GM19463 (cell line): ENCODE data around the gene SNX27.
"Not testable (repeated sequence)": the region's sequence is repeated elsewhere in the genome, so short reads cannot be mapped to it uniquely, and the experiment has no call there.

Source experiments
- ATAC-seq: cut with Tn5 transposase; IDR thresholded peaks from one replicate; pipeline ENCODE4 v1.9.1; 2021; ENCODE audit warnings: mild to moderate bottlenecking, moderate library complexity; ENCODE audit not compliant: unreplicated experiment

The SNX27 gene

GRCh38 chr1:151718666-151719065 is 106.8 kb downstream of the SNX27 start:
- no peak for ATAC-seq

GRCh38 chr1:151720125-151720524 is 108.3 kb downstream of the SNX27 start:
- ATAC-seq = no peak

GRCh38 chr1:151720554-151720953 is 108.7 kb downstream of the SNX27 start:
- no peak for ATAC-seq

GRCh38 chr1:151720974-151721787 is 109.3 kb downstream of the SNX27 start, which contains the start of gene RIIAD1:
Gene RIIAD1, plus strand, starts transcription at chr1:151721522. Its CDS starts 15 bp downstream, at chr1:151721537.
- no peak for ATAC-seq

- no peak for ATAC-seq
Observed at GRCh38 chr1:151721788-151722510, 110.1 kb downstream of the SNX27 start.

- no peak for ATAC-seq
Observed at GRCh38 chr1:151723726-151724370, 112.0 kb downstream of the SNX27 start.

GRCh38 chr1:151728151-151729054 is 116.6 kb downstream of the SNX27 start:
- no peak for ATAC-seq

GRCh38 chr1:151729157-151729965 is 117.5 kb downstream of the SNX27 start:
- no peak for ATAC-seq

GRCh38 chr1:151729966-151730291 is 118.1 kb downstream of the SNX27 start:
- ATAC-seq = no peak

- no peak for ATAC-seq
Observed at GRCh38 chr1:151733126-151733525, 121.3 kb downstream of the SNX27 start.

- ATAC-seq = not testable (repeated sequence)
Observed at GRCh38 chr1:151733995-151734394, 122.1 kb downstream of the SNX27 start.

- ATAC-seq = no peak
Observed at GRCh38 chr1:151737026-151737425, 125.2 kb downstream of the SNX27 start.

- no peak for ATAC-seq
Observed at GRCh38 chr1:151737479-151737878, 125.6 kb downstream of the SNX27 start.

GRCh38 chr1:151739590-151740355 is 127.9 kb downstream of the SNX27 start:
- ATAC-seq = no peak

- no peak for ATAC-seq
Observed at GRCh38 chr1:151741516-151741915, 129.7 kb downstream of the SNX27 start.
